Small intestine (tissue), 7 donors: ENCODE data around the gene NPHP3. TPM values are rescaled to one million over a fixed set of nuclear protein-coding genes. Genes with fewer than 3 reads are reported as not detected.
"Not testable (repeated sequence)": the region's sequence is repeated elsewhere in the genome, so short reads cannot be mapped to it uniquely, and the experiment has no call there.

Experiments
- DNase-seq, 2 donors: peaks; one replicate each; pipeline versions ENCODE4 v3.0.0 to v3.0.0-alpha.2; 2013
- FAIRE-seq: peaks from 2 replicates; lab custom pipeline; 2012; peaks lifted over from hg19 to GRCh38; lab: Jason Lieb, UNC
- H3K27ac ChIP-seq, 3 donors: one replicate each; pipeline ENCODE4 v1.5.1; 2013; ENCODE audit warnings: low read length in 2 of 3, mild to moderate bottlenecking in 2 of 3, control low read depth in 1 of 3, inconsistent platforms in 1 of 3, low read depth in 1 of 3, moderate library complexity in 1 of 3
- H3K27me3 ChIP-seq, 3 donors: one replicate each; pipeline ENCODE4 v1.6.1; 2013; ENCODE audit warnings: low read length in 3 of 3, inconsistent platforms in 1 of 3; ENCODE audit not compliant: control insufficient read depth in 3 of 3, insufficient read depth in 3 of 3
- H3K36me3 ChIP-seq, 3 donors: one replicate each; pipeline ENCODE4 v1.6.1; 2013; ENCODE audit warnings: low read length in 3 of 3, inconsistent platforms in 1 of 3, low read depth in 1 of 3, mild to moderate bottlenecking in 1 of 3, moderate library complexity in 1 of 3; ENCODE audit not compliant: control insufficient read depth in 3 of 3, insufficient read depth in 2 of 3
- H3K4me1 ChIP-seq, 3 donors: one replicate each; pipeline ENCODE4 v1.6.1; 2013; ENCODE audit warnings: low read length in 2 of 3, inconsistent platforms in 1 of 3, low read depth in 1 of 3, mild to moderate bottlenecking in 1 of 3, moderate library complexity in 1 of 3; ENCODE audit not compliant: control insufficient read depth in 3 of 3, insufficient read depth in 2 of 3
- H3K4me3 ChIP-seq, 3 donors: one replicate each; pipeline ENCODE4 v1.5.1; 2013; ENCODE audit warnings: low read length in 3 of 3, control low read depth in 1 of 3, inconsistent platforms in 1 of 3, low read depth in 1 of 3, mild to moderate bottlenecking in 1 of 3, moderate library complexity in 1 of 3
- H3K9me3 ChIP-seq, 2 donors: one replicate each; pipeline ENCODE4 v1.6.1; 2013; ENCODE audit warnings: low read depth in 1 of 2, low read length in 1 of 2; ENCODE audit not compliant: control insufficient read depth in 2 of 2, insufficient read depth in 1 of 2
- WGBS, 3 donors: extraction: QIAGEN DNeasy Blood & Tissue Kit; methylation state at CpG; one replicate each; pipeline ENCODE4 v1.1.7; 2013; 5-methylcytosine and 5-hydroxymethylcytosine counted together
- polyA plus RNA-seq, 4 donors: library from polyadenylated mRNA; stranded (reverse) in 3 of 4; unstranded in 1 of 4; fragments of 200-250 nt in 3 of 4; fragments of 120-200 nt in 1 of 4; gene quantifications; one replicate each; pipeline versions ENCODE4 v1.2.1 to v1.2.3, GENCODE V29; 2013
- donor health status: healthy with polysubstance abuse.
- donor health status: control.
- donor health status: control.
- donor health status: Bipolar disorder and iron deficiency.
- donor health status: healthy.

NPHP3 gene
- polyA plus RNA-seq, 4 donors = 3.8 to 30.0 (median 11.6) TPM

GRCh38 chr3:132652640-132653270 lies 69.5 kb downstream of the NPHP3 start:
- DNase-seq (peak; percentile 65 to 76), FAIRE-seq (no peak)
- Histone ChIP-seq H3K36me3 (peaks cover 0 to 4% (median 0%) of the 10 kb centered on the region in 3 donors), H3K4me3 (no peak overlapping the region), H3K9me3 (no peaks in the 10 kb centered on the region), H3K27ac (peak overlapping the region in 1 of 3 donors; percentile 29), H3K27me3 (no peaks in the 10 kb centered on the region), H3K4me1 (peaks cover 5 to 35% (median 7%) of the 10 kb centered on the region in 3 donors)
- WGBS, 3 donors = 9 to 68% (median 47%) methylated on average over 1 of the region's 1 CpG

GRCh38 chr3:132650153-132650552 lies 72.1 kb downstream of the NPHP3 start:
- DNase-seq (no peak), FAIRE-seq (no peak)
- H3K36me3 ChIP-seq = peaks cover 0 to 2% (median 0%) of the 10 kb centered on the region in 3 donors
- 72 to 93% (median 90%) methylated on average over 1 of the region's 1 CpG for WGBS, 3 donors
- no peaks in the 10 kb centered on the region for H3K27me3 ChIP-seq
- peaks cover 5 to 25% (median 5%) of the 10 kb centered on the region in 3 donors for H3K4me1 ChIP-seq
- no peaks in the 10 kb centered on the region for H3K9me3 ChIP-seq
- no peak overlapping the region for H3K4me3 ChIP-seq
- no peak overlapping the region for H3K27ac ChIP-seq

- Histone ChIP-seq H3K27me3 (no peaks in the 10 kb centered on the region), H3K9me3 (no peaks in the 10 kb centered on the region), H3K4me1 (no peaks in the 10 kb centered on the region), H3K36me3 (peaks cover 0 to 8% (median 0%) of the 10 kb centered on the region in 3 donors), H3K4me3 (no peak overlapping the region), H3K27ac (no peak overlapping the region)
- FAIRE-seq (no peak), DNase-seq (no peak)
- 91 to 95% (median 93%) methylated on average over 1 of the region's 1 CpG for WGBS, 3 donors
Observed at GRCh38 chr3:132645058-132645457, 77.2 kb downstream of the NPHP3 start.

- Histone ChIP-seq H3K27ac (no peak overlapping the region), H3K4me3 (no peak overlapping the region), H3K4me1 (no peaks in the 10 kb centered on the region), H3K9me3 (no peaks in the 10 kb centered on the region), H3K36me3 (peaks cover 0 to 15% (median 1%) of the 10 kb centered on the region in 3 donors), H3K27me3 (no peaks in the 10 kb centered on the region)
- no peak for FAIRE-seq
- 68 to 73% (median 71%) methylated on average over 2 of the region's 2 CpGs for WGBS, 3 donors
- DNase-seq = no peak
Observed at GRCh38 chr3:132643366-132643765, 78.8 kb downstream of the NPHP3 start.

- no peaks in the 10 kb centered on the region for H3K27me3 ChIP-seq
- DNase-seq = no peak
- H3K9me3 ChIP-seq = no peaks in the 10 kb centered on the region
- WGBS, 3 donors = 62 to 65% (median 64%) methylated on average over 2 of the region's 2 CpGs
- no peaks in the 10 kb centered on the region for H3K4me1 ChIP-seq
- no peak overlapping the region for H3K27ac ChIP-seq
- no peak overlapping the region for H3K4me3 ChIP-seq
- no peak for FAIRE-seq
- peaks cover 0 to 15% (median 1%) of the 10 kb centered on the region in 3 donors for H3K36me3 ChIP-seq
Observed at GRCh38 chr3:132642539-132642847, 79.7 kb downstream of the NPHP3 start.

- Histone ChIP-seq H3K27ac (no peak overlapping the region), H3K4me1 (no peaks in the 10 kb centered on the region), H3K36me3 (peaks cover 0 to 15% (median 1%) of the 10 kb centered on the region in 3 donors), H3K4me3 (no peak overlapping the region), H3K9me3 (no peaks in the 10 kb centered on the region), H3K27me3 (no peaks in the 10 kb centered on the region)
- 64 to 73% (median 65%) methylated on average over 5 of the region's 5 CpGs for WGBS, 3 donors
- FAIRE-seq (peak; percentile 78), DNase-seq (peak; percentile 43 to 46)
Observed at GRCh38 chr3:132641837-132642538, 80.2 kb downstream of the NPHP3 start.

- H3K27ac ChIP-seq, FAIRE-seq, H3K4me1 ChIP-seq, H3K27me3 ChIP-seq, DNase-seq, H3K4me3 ChIP-seq, H3K9me3 ChIP-seq: not testable (repeated sequence)
- H3K36me3 ChIP-seq = peaks cover 0 to 15% (median 3%) of the 10 kb centered on the region in 3 donors
- WGBS, 3 donors = 87 to 91% (median 90%) methylated on average over 2 of the region's 2 CpGs
Observed at GRCh38 chr3:132641427-132641826, 80.8 kb downstream of the NPHP3 start.

- H3K36me3 ChIP-seq = peaks cover 0 to 17% (median 3%) of the 10 kb centered on the region in 3 donors
- H3K27me3 ChIP-seq = no peaks in the 10 kb centered on the region
- no peaks in the 10 kb centered on the region for H3K4me1 ChIP-seq
- no peak overlapping the region for H3K4me3 ChIP-seq
- DNase-seq = no peak
- no peak overlapping the region for H3K27ac ChIP-seq
- no peaks in the 10 kb centered on the region for H3K9me3 ChIP-seq
- FAIRE-seq = no peak
Observed at GRCh38 chr3:132638706-132639105, 83.5 kb downstream of the NPHP3 start.
